CD1c-positive myeloid dendritic cell (primary cell): ENCODE data around the gene KANTR.
A peak's percentile ranks its signal among the peaks of the same experiment; 100 is the strongest.

ENCODE experiments used
- DNase-seq: peaks from one replicate; pipeline ENCODE4 v3.0.0-alpha.2; 2016; ENCODE audit errors: extremely low spot score

Gene KANTR

GRCh38 chrX:53093748-53094581 is at the start of gene KANTR:
Gene KANTR, plus strand, starts transcription at chrX:53094142. Its CDS starts 30,131 bp downstream, at chrX:53124273.
- DNase-seq: peak; percentile 94

DNA sequence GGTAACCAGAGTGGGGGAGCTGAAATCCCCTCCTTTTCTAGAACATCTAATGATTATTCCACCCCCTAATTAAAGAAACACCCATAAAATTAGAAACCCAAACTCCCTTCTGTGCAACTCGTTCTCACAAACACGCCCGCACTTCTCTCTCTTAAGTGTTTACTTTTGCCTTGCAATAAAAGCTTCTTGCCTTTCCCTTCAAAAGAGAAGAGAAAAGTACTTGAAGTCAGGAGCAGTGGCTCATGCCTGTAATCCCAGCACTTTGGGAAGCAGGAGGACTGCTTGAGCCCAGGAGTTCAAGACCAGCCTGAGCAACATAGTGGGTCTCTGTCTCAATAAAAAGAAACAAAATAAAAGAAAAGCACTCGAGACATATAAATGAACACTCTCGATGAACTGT is 48.9 kb upstream of the KANTR start:
- no peak for DNase-seq

DNA sequence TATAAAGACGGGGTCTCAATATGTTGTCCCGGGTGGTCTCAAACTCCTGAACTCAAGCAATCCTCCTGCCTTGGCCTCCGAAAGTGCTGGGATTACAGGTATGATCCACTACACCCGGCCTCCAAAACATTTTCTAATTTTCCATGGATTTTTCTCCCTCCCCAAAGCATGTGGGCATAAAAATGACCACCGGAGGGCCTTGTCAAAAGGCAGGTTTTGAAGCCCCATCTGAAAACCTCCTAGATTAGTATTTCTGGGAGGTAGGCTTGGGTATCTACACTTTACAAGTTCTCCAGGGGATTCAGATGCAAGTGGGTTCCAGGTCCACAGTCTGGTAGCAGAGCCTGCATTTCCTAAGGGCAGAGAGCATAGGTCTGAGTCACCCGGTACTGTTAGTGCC is 46.7 kb upstream of the KANTR start:
- DNase-seq: no peak

GRCh38 chrX:53048169-53049126 is 45.5 kb upstream of the KANTR start, which contains the start of gene GPR173:
Gene GPR173, plus strand, starts transcription at chrX:53048789. Its CDS starts 27,833 bp downstream, at chrX:53076622.
- DNase-seq: no peak

DNA sequence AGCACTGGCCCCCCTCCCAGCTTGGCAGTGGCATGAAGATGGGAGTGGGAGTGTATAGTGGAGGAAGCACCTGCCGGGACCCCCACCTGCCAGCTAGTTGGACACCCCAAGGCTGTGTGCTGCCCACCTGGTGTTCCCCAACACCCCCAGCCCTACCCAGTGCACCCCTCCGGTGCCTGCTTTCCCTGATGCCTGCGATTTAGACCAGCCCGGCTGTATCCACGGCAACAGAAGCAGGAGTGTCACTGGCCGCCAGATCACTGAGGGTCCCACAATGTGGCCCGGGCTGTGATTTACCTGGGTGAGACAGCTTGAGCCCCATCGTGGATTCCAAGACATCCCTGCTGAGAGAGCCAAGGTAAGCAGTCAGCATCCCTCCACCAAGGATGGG is 44.8 kb upstream of the KANTR start:
- DNase-seq: no peak

DNA sequence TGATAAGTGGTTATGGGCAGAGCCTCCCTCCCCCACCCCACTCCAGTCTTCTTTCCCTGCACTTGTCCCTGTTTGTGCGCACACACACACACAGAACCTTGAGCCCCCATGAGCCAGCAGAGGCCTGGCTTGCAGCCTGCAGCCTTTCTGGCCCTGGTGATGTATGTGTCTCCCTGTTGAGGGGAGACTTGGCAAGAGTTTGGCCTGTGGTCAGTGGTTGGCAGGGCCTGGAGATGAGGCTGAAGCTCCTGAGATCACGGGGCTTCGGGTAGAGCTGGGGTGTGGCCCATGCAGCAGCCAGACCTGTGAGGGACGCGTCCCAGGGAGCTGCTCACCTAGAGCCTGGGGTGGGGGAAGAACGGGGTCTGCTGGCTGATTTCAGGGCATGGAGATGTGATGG is 43.1 kb upstream of the KANTR start:
- no peak for DNase-seq

DNA sequence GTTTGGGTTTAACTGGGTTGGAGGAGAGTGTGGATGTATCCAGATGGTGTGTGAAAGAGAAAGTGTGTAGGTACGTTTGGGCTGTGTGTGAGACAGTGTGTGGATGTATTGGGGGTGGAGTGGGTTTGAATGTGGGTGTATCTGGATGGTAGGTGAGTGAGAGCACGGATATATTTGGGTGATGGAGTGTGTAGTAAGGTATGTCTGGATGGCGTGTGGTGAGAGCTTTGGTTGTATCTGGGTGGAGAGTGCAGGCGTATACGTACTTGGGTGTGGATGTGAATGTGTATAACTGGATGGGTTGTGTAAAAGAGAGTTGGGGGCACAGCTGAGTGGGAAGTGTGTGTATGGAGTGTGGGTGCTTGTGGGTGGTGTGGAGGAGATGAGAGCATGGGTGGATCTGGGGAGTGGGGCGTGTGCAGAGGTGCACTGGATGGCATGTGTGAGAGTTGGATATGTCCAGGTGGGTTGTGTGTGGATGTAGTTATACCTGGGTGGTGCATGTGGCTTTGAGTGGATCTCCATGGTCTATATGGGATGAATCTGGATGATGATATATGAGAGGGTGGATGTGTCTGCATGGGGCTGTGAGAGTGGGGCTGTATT is 38.6 kb upstream of the KANTR start:
- no peak for DNase-seq

DNA sequence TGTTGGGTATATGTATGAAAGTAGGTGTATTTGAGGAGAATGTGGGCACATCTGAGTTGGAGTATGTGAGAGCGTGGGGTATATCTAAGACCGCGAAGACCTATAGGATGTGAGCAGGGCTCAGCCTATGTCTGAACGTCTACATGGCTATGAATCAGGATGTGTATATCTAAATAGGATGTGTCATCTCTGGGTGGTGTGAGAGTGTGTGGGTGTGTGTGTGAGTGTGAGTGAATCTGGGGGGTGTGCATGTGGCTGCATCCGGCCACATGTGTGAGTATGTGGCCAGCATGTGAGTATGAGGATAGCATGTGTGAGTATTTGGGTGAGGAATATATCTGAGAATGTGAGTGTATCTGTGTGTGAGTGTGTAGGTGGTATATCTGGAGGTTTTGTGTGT is 37.6 kb upstream of the KANTR start:
- DNase-seq: no peak

DNA sequence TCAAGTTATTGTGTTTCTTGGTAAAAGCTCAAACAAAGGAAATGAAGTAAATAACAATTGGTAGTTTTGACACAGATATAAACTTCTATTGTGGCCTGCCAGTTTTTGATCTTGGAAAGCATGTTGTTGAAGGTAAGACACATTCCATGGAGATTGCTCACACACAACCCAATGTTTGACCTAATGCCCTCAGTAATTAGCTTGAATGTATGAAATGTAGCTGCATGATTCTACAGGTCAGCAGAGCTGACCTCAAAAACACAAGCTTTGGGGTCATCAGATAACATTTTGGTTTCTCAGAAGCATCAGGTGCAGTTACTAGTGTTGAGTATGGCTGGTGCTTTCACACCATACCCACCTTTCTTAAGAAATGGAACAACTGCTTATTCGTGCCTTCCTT is 28.8 kb upstream of the KANTR start:
- DNase-seq: no peak

- no peak for DNase-seq
Observed at GRCh38 chrX:53071064-53071463, 22.9 kb upstream of the KANTR start.

- DNase-seq: peak; percentile 74
Observed at GRCh38 chrX:53071604-53072417, 22.1 kb upstream of the KANTR start.

GRCh38 chrX:53072418-53073114 is 21.4 kb upstream of the KANTR start:
- DNase-seq: no peak

- no peak for DNase-seq
Observed at GRCh38 chrX:53073115-53073586, 20.8 kb upstream of the KANTR start.

DNA sequence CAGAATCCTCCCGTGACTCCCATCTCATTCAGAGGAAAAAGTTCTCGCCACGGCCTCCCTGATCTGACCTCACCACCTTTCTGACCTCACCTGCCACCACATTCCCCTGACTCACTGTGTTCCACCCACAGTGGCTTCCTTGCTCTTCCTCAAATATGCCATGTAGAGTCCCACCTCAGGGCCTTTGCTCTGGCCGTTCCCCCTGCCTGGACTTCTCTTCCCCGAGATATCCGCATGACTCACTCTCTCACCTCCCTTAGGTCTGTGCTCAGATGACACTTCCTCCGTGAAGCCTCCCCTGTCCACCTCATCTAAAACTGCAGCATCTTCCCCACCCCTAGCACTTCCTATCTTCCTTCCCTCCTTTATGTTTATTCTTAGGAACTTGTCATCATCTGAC is 18.9 kb upstream of the KANTR start:
- no peak for DNase-seq

GRCh38 chrX:53076671-53077070 is 17.3 kb upstream of the KANTR start:
- no peak for DNase-seq

GRCh38 chrX:53077207-53078197 is 16.4 kb upstream of the KANTR start:
- no peak for DNase-seq

DNA sequence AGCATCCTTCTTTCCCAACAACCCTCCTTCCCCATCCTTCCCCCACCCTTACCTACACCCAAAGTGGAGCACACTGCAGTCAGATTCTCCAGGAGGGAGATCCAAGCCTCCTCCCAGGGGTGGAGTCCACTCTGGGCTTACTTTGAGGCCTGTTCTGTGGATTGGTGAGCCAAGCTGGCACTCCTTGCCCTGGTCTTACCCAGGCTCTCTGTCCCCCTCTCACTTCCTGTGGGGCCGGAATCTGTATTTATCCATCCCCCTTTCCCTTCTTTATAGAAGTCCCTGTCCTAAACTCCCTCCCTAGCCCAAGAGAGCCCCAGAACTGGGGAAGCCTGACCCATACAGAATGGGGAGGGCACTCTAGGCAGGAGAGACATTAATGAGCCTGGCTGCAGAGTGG is 15.0 kb upstream of the KANTR start:
- no peak for DNase-seq

- DNase-seq: no peak
Observed at GRCh38 chrX:53080628-53081580, 13.0 kb upstream of the KANTR start.
